Measurements from ENCODE around the gene RNF167.

GRCh38 chr17:4946312-4946976 is 6.4 kb downstream of the RNF167 start:
- TF ChIP-seq CTCF (conservative IDR thresholded peaks at IDR 0.05 in 1 of 2, IDR thresholded peaks at IDR 0.05 in 1 of 2; ENCODE audit: extremely low read depth in 1 of 2, insufficient read depth in 1 of 2, low read depth in 1 of 2, low read length in 2 of 2) (no peak), EZH2 (IDR thresholded peaks at IDR 0.05; ENCODE audit: borderline replicate concordance, low read length) (no peak)
